GM18505 (cell line): Measurements from ENCODE around the gene PDE3B.
A peak's percentile ranks its signal among the peaks of the same experiment; 100 is the strongest.

Source experiments
- ATAC-seq: cut with Tn5 transposase; IDR thresholded peaks from one replicate; pipeline ENCODE4 v1.9.1; 2021; ENCODE audit not compliant: unreplicated experiment
- POLR2A ChIP-seq: IDR thresholded peaks from 4 replicates; pipeline ENCODE4 v1.6.1; 2011; ENCODE audit warnings: borderline replicate concordance; ENCODE audit not compliant: insufficient read depth, insufficient read length; ENCODE audit errors: extremely low read depth

The PDE3B gene

GRCh38 chr11:14884667-14885273 is 241.2 kb downstream of the PDE3B start:
- TF ChIP-seq POLR2A: no peak
- no peak for ATAC-seq

DNA sequence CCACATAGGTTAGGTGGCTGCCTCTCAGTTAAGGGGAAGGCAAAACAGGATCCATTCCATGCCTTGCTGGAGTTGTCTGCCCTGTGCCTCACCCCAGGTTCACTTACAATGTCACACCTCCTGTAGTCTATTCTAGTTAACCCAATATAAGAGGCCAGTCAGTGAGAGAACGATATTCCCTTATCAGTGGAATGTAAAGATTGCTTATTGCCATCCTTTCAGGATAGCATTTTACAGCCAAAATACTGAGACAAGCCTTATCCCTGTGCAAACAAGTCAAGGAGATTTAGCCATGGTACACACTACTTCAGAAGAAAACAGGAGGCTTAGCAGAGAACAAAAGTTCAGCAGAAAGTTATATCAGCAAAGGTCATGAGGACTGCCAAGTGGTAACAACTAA is 242.9 kb downstream of the PDE3B start:
- ATAC-seq: no peak
- no peak for TF ChIP-seq POLR2A

- peak; percentile 73 for TF ChIP-seq POLR2A
- peak; percentile 62 for ATAC-seq
These were observed 247.8 kb downstream of the PDE3B start for GRCh38 chr11:14891143-14892035.

DNA sequence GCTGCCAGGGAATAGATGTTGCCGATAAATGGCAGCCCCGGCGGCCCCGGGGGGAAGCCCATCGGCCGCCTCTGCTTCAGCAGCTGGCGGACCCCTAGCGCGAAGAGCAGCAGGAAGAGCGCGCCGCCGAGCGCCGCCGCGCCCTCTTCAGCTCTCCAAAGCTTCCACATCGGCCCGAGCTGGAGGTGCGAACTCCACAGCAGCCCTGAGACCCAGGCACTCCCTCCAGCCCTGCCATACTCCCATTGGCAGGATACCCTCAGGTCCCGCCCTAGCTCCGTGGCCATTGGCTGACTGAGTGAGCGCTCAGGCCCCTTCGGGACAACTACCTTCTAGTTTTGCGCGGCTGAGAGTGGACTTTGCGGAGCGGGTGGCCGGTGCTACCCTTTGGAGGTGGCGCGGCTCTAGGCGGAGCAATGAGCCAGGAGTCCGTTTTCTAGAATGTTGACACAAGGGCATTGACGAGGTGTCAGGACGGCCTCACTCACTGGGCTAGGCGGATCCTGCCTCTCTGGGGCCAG is 248.5 kb downstream of the PDE3B start, which contains the start of gene CYP2R1:
Gene CYP2R1, minus strand, starts transcription at position 196 of the 521 bp plus-strand sequence. Its CDS starts 26 bp downstream, at position 170.
- ATAC-seq: peak; percentile 92
- TF ChIP-seq POLR2A: peak; percentile 10

DNA sequence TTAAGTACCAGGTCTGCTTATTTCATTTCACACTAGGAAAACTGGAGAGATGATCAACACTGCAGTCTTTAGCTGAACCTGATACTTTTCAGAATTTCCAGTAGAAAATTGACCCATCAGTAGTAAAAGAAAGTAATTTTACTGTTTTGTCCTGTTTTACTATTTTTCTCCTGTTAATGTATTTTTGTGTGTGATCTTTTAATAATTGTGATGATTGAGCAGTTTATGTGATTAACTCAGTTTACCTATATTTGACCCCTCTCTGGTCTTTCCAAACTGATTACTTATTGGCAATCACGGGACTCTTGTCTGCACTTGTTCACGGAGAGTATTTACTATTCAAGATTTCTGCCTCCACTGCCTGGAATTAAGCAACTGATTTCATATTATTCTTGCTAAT is 249.0 kb downstream of the PDE3B start:
- no peak for ATAC-seq
- TF ChIP-seq POLR2A: no peak

GRCh38 chr11:14894657-14895598 is 251.3 kb downstream of the PDE3B start:
- no peak for TF ChIP-seq POLR2A
- no peak for ATAC-seq

GRCh38 chr11:14898355-14898754 is 254.8 kb downstream of the PDE3B start:
- no peak for TF ChIP-seq POLR2A

GRCh38 chr11:14898906-14899305 is 255.3 kb downstream of the PDE3B start:
- TF ChIP-seq POLR2A: no peak
- ATAC-seq: no peak

More at GRCh38 chr11:14898355-14898754, 254.8 kb downstream of the PDE3B start:
- ATAC-seq: no peak

- no peak for TF ChIP-seq POLR2A
- no peak for ATAC-seq
These were observed 259.2 kb downstream of the PDE3B start for GRCh38 chr11:14902650-14903350.

DNA sequence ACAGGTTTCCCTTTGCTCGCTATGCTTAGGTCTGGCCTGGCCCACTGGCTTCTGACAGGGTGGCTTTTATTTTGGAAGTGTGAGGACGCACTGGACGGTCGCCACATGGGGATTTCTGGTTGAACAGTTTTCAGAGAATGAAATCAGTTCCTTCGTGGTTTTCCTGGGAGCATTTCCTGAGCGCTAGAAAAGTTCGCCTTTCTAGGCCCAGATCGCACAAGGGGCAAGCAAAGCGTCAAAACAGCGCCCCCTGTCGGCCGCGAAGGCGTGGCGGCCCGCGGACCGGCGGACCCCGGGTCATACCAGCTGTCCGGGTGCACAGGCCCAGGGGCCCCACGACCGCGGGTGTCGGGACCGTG is 261.1 kb downstream of the PDE3B start:
- TF ChIP-seq POLR2A: no peak
- ATAC-seq: peak; percentile 44

GRCh38 chr11:14905104-14906033 is 261.8 kb downstream of the PDE3B start:
- TF ChIP-seq POLR2A: no peak
- ATAC-seq: peak; percentile 71
